Endodermal cell (in vitro differentiated cells): ENCODE measurements around the gene SUPT20HL1. TPM values are rescaled to one million over a fixed set of nuclear protein-coding genes. Genes with fewer than 3 reads are reported as not detected.

Experiments used
- DNase-seq: peaks from one replicate; pipeline ENCODE4 v3.0.0-alpha.2; 2017
- H3K27ac ChIP-seq: 2 replicates; pipeline ENCODE4 v1.5.1; 2013; ENCODE audit warnings: mild to moderate bottlenecking, low read depth, low read length, moderate library complexity
- H3K27me3 ChIP-seq: 2 replicates; pipeline ENCODE4 v1.6.1; 2013; ENCODE audit warnings: mild to moderate bottlenecking, low read length, moderate library complexity; ENCODE audit not compliant: insufficient read depth, control insufficient read depth, poor library complexity, severe bottlenecking
- H3K36me3 ChIP-seq: 2 replicates; pipeline ENCODE4 v1.7.0; 2013; ENCODE audit warnings: mild to moderate bottlenecking, low read length, moderate library complexity; ENCODE audit not compliant: control insufficient read depth, insufficient read depth
- H3K4me1 ChIP-seq: one replicate; pipeline ENCODE4 v1.7.0; 2013; ENCODE audit warnings: low read length; ENCODE audit not compliant: control insufficient read depth, insufficient read depth
- H3K4me3 ChIP-seq: 2 replicates; pipeline ENCODE4 v1.5.1; 2013; ENCODE audit warnings: mild to moderate bottlenecking, low read length, moderate library complexity
- H3K9ac ChIP-seq: 2 replicates; pipeline ENCODE4 v1.6.1; 2013; ENCODE audit warnings: mild to moderate bottlenecking, low read length, moderate library complexity; ENCODE audit not compliant: poor library complexity, severe bottlenecking; ENCODE audit errors: extremely low read depth
- H3K9me3 ChIP-seq: 2 replicates; pipeline ENCODE4 v1.6.1; 2013; ENCODE audit warnings: mild to moderate bottlenecking, low read length, moderate library complexity; ENCODE audit not compliant: control insufficient read depth
- H3K27ac Mint-ChIP-seq: 2 replicates; pipeline ENCODE4 v1.8.0; 2020; ENCODE audit warnings: mixed read lengths
- H3K27me3 Mint-ChIP-seq: 2 replicates; pipeline ENCODE4 v1.8.0; 2021; ENCODE audit warnings: mild to moderate bottlenecking, mixed read lengths; ENCODE audit not compliant: insufficient read depth
- H3K36me3 Mint-ChIP-seq: 2 replicates; pipeline ENCODE4 v1.8.0; 2020; ENCODE audit warnings: low read depth, mixed read lengths
- H3K4me1 Mint-ChIP-seq: 2 replicates; pipeline ENCODE4 v1.8.0; 2020; ENCODE audit warnings: mixed read lengths
- H3K4me3 Mint-ChIP-seq: 2 replicates; pipeline ENCODE4 v1.8.0; 2020; ENCODE audit warnings: mild to moderate bottlenecking, moderate library complexity, mixed read lengths
- H3K9me3 Mint-ChIP-seq: 2 replicates; pipeline ENCODE4 v1.8.0; 2020; ENCODE audit warnings: mild to moderate bottlenecking, mixed read lengths
- CTCF ChIP-seq: fragments of 200-600 bp; sonication (generic); conservative IDR thresholded peaks from 2 replicates; pipeline ENCODE4 v1.5.0; 2021; ENCODE audit warnings: antibody characterized with exemption, mild to moderate bottlenecking
- WGBS, 2 experiments: methylation state at CpG; one replicate each; pipeline versions ENCODE4 v1.1.5 to v1.1.7; 2013; ENCODE audit warnings: missing lambda C conversion rate in 2 of 2, mixed read lengths in 1 of 2; ENCODE audit not compliant: insufficient coverage in 1 of 2, insufficient read length in 1 of 2; 5-methylcytosine and 5-hydroxymethylcytosine counted together
- total RNA-seq, 2 donors: library from RNA; stranded (reverse); fragmentation: NEBNext Ultra II Directional in 1 of 2; extraction: Animal tissue kit (Norgen Biotek cat#: 25700) in 1 of 2; gene quantifications; 2 replicates in 1 of 2; 3 replicates in 1 of 2; pipeline ENCODE4 v1.2.1, GENCODE V29; 2021

The SUPT20HL1 gene
- total RNA-seq, 2 donors from 2014 or later = 0.09 TPM; not detected in 1

GRCh38 chrX:24392709-24393108, 32.3 kb downstream of the SUPT20HL1 start:
- Mint-ChIP-seq H3K4me1 (peaks cover 1% of the 10 kb centered on the region), H3K27ac (no peak overlapping the region), H3K27me3 (peaks cover 18% of the 10 kb centered on the region), H3K9me3 (no peaks in the 10 kb centered on the region), H3K4me3 (no peak overlapping the region), H3K36me3 (no peaks in the 10 kb centered on the region)
- Histone ChIP-seq H3K9ac (no peak overlapping the region), H3K4me1 (no peaks in the 10 kb centered on the region), H3K27me3 (no peaks in the 10 kb centered on the region), H3K36me3 (no peaks in the 10 kb centered on the region), H3K27ac (no peak overlapping the region), H3K4me3 (no peak overlapping the region), H3K9me3 (no peaks in the 10 kb centered on the region)
- no peak for TF ChIP-seq CTCF
- DNase-seq = no peak
- WGBS, 2 experiments = 86% methylated on average over 6 of the region's 6 CpGs; no CpG with 5 or more reads in 1 of the 2 experiments

GRCh38 chrX:24395775-24396174, 35.3 kb downstream of the SUPT20HL1 start:
- Mint-ChIP-seq H3K9me3 (no peaks in the 10 kb centered on the region), H3K27me3 (peaks cover 18% of the 10 kb centered on the region), H3K4me3 (no peak overlapping the region), H3K27ac (no peak overlapping the region), H3K36me3 (no peaks in the 10 kb centered on the region), H3K4me1 (peaks cover 4% of the 10 kb centered on the region)
- H3K9ac ChIP-seq = no peak overlapping the region
- H3K27me3 ChIP-seq = no peaks in the 10 kb centered on the region
- DNase-seq = peak; percentile 84
- peak; percentile 92 for TF ChIP-seq CTCF
- no peaks in the 10 kb centered on the region for H3K36me3 ChIP-seq
- no peaks in the 10 kb centered on the region for H3K9me3 ChIP-seq
- 6% methylated on average over 4 of the region's 4 CpGs; no CpG with 5 or more reads in 1 of the 2 experiments for WGBS, 2 experiments
- no peak overlapping the region for H3K27ac ChIP-seq
- no peaks in the 10 kb centered on the region for H3K4me1 ChIP-seq
- H3K4me3 ChIP-seq = no peak overlapping the region

GRCh38 chrX:24396236-24396930, 35.9 kb downstream of the SUPT20HL1 start:
- H3K9me3 Mint-ChIP-seq = no peaks in the 10 kb centered on the region
- no peak for DNase-seq
- H3K27me3 Mint-ChIP-seq = peaks cover 18% of the 10 kb centered on the region
- no peak for TF ChIP-seq CTCF
- Histone ChIP-seq H3K27me3 (no peaks in the 10 kb centered on the region), H3K4me1 (no peaks in the 10 kb centered on the region), H3K4me3 (no peak overlapping the region), H3K36me3 (no peaks in the 10 kb centered on the region), H3K9ac (no peak overlapping the region), H3K27ac (no peak overlapping the region), H3K9me3 (no peaks in the 10 kb centered on the region)
- 81 to 100% methylated on average over 1 to 5 of the region's 5 CpGs for WGBS, 2 experiments
- no peaks in the 10 kb centered on the region for H3K36me3 Mint-ChIP-seq
- H3K27ac Mint-ChIP-seq = no peak overlapping the region
- no peak overlapping the region for H3K4me3 Mint-ChIP-seq
- H3K4me1 Mint-ChIP-seq = peaks cover 4% of the 10 kb centered on the region
